ENCODE measurements around the gene IL1RAPL1.

DNA sequence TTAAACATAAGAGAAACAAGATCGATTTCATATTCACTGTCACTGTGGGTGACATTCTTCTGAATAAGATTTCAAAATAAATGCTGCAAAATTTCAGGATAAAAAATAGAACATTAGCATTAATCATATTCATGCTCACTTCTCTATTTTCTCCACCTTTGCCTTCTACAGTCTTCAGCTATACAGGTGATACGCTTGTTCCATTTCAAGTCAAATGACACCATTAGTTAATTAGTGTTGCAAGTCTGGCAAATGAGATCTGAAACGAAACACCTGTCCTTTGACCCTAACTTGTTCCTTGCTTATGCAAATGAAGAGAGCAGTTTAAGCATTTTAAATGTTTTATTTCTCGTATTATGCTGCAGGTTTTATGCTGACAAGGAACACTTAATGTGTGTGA lies 960.6 kb downstream of the IL1RAPL1 start:
- TF ChIP-seq, protein P1, sequence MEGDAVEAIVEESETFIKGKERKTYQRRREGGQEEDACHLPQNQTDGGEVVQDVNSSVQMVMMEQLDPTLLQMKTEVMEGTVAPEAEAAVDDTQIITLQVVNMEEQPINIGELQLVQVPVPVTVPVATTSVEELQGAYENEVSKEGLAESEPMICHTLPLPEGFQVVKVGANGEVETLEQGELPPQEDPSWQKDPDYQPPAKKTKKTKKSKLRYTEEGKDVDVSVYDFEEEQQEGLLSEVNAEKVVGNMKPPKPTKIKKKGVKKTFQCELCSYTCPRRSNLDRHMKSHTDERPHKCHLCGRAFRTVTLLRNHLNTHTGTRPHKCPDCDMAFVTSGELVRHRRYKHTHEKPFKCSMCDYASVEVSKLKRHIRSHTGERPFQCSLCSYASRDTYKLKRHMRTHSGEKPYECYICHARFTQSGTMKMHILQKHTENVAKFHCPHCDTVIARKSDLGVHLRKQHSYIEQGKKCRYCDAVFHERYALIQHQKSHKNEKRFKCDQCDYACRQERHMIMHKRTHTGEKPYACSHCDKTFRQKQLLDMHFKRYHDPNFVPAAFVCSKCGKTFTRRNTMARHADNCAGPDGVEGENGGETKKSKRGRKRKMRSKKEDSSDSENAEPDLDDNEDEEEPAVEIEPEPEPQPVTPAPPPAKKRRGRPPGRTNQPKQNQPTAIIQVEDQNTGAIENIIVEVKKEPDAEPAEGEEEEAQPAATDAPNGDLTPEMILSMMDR (IDR thresholded peaks at IDR 0.05; ENCODE audit: poor library complexity, severe bottlenecking) = no peak
- TF ChIP-seq REST (IDR thresholded peaks at IDR 0.05; ENCODE audit: borderline replicate concordance) (no peak), EZH2 (IDR thresholded peaks at IDR 0.05; ENCODE audit: borderline replicate concordance, insufficient read depth, low read length, poor library complexity, severe bottlenecking) (no peak), POLR2AphosphoS5 (IDR thresholded peaks at IDR 0.05) (no peak), RAD21 (conservative IDR thresholded peaks at IDR 0.05) (no peak)
